OCI-LY7 (cell line): Measurements from ENCODE around the gene EID3.

ENCODE experiments used
- EZH2phosphoT487 ChIP-seq: fragments of 200-600 bp; sonication (generic); IDR thresholded peaks from 2 replicates; pipeline ENCODE4 v1.6.1; 2018; ENCODE audit warnings: low read depth, borderline replicate concordance, mild to moderate bottlenecking, mixed run types, antibody characterized with exemption, low read length, moderate library complexity, mixed read lengths
- TF ChIP-seq, protein P1 (sequence below): fragments of 200-600 bp; sonication (generic); conservative IDR thresholded peaks from 2 replicates; pipeline ENCODE4 v1.5.1; 2014; ENCODE audit warnings: mild to moderate bottlenecking, antibody characterized with exemption, low read length, moderate library complexity, mixed read lengths

DNA sequence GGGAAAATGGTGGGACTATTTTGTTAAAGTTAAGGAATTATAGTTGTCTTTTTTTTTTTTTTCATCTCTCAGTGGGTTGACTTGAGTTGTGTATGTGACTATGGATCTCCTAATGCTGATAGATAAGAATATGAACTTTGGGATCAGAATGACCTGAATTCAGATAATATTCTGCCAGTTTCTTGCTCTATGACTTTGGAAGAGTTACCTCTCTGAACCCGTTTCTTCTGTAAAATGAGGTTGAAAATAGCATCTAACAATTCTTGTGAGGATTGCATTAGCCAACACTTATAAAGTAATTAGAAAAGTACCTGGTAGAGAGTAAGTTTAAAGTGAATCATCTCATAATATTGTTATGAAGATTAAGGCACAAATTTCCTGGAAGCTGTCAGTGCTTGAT, 18.4 kb downstream of the EID3 start:
- TF ChIP-seq EZH2phosphoT487: no peak
- TF ChIP-seq, protein P1, sequence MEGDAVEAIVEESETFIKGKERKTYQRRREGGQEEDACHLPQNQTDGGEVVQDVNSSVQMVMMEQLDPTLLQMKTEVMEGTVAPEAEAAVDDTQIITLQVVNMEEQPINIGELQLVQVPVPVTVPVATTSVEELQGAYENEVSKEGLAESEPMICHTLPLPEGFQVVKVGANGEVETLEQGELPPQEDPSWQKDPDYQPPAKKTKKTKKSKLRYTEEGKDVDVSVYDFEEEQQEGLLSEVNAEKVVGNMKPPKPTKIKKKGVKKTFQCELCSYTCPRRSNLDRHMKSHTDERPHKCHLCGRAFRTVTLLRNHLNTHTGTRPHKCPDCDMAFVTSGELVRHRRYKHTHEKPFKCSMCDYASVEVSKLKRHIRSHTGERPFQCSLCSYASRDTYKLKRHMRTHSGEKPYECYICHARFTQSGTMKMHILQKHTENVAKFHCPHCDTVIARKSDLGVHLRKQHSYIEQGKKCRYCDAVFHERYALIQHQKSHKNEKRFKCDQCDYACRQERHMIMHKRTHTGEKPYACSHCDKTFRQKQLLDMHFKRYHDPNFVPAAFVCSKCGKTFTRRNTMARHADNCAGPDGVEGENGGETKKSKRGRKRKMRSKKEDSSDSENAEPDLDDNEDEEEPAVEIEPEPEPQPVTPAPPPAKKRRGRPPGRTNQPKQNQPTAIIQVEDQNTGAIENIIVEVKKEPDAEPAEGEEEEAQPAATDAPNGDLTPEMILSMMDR: no peak
